ENCODE data around the gene MCMBP.
A peak's percentile ranks its signal among the peaks of the same experiment; 100 is the strongest.
"Not testable (repeated sequence)": the region's sequence is repeated elsewhere in the genome, so short reads cannot be mapped to it uniquely, and the experiment has no call there.

The MCMBP gene

GRCh38 chr10:119892188-119893065 lies 19.8 kb upstream of the MCMBP start, which contains the start of gene SEC23IP:
TSS of gene SEC23IP (plus strand) at chr10:119892730. CDS start at chr10:119892783, 53 bp downstream.
- Histone ChIP-seq H4K20me1 (ENCODE audit: insufficient read depth) (no peaks in the 10 kb centered on the region), H3K27ac (peak within 1 kb of the TSS; percentile 59), H3K79me2 (ENCODE audit: insufficient read depth, low read depth) (peaks cover 45% of the 10 kb centered on the region), H3K4me1 (ENCODE audit: low read depth, poor library complexity, severe bottlenecking) (peaks cover 45% of the 10 kb centered on the region), H3K4me2 (peak within 1 kb of the TSS; percentile 74), H3K4me3 (IDR thresholded peaks at IDR 0.05; ENCODE audit: insufficient read depth, low read depth, low read length) (no peak within 1 kb of the TSS), H3K36me3 (ENCODE audit: insufficient read depth) (no peaks in the 10 kb centered on the region), H2AFZ (ENCODE audit: low read depth) (peak within 1 kb of the TSS; percentile 63), H3K9ac (peak within 1 kb of the TSS; percentile 77; the same call in 1 of the 2 replicates), H3K27me3 (ENCODE audit: insufficient read depth, low read depth) (no peaks in the 10 kb centered on the region)
- no peak for TF ChIP-seq CTCF (conservative IDR thresholded peaks at IDR 0.05; ENCODE audit: low read depth, low read length)

GRCh38 chr10:119891849-119892187 lies 19.2 kb upstream of the MCMBP start:
- Histone ChIP-seq H3K9ac (peak overlapping the region; percentile 77; the same call in 1 of the 2 replicates), H2AFZ (ENCODE audit: low read depth) (peak overlapping the region; percentile 63), H3K4me2 (peak overlapping the region; percentile 74), H3K4me1 (ENCODE audit: low read depth, poor library complexity, severe bottlenecking) (peaks cover 39% of the 10 kb centered on the region), H3K79me2 (ENCODE audit: insufficient read depth, low read depth) (peaks cover 39% of the 10 kb centered on the region)
- not testable (repeated sequence) for H3K27me3 ChIP-seq (ENCODE audit: insufficient read depth, low read depth); H3K4me3 ChIP-seq (IDR thresholded peaks at IDR 0.05; ENCODE audit: insufficient read depth, low read depth, low read length); H3K36me3 ChIP-seq (ENCODE audit: insufficient read depth); H3K27ac ChIP-seq; H4K20me1 ChIP-seq (ENCODE audit: insufficient read depth)

GRCh38 chr10:119890307-119890706 lies 17.7 kb upstream of the MCMBP start:
- H3K4me2 ChIP-seq; H4K20me1 ChIP-seq (ENCODE audit: insufficient read depth); H3K4me3 ChIP-seq (IDR thresholded peaks at IDR 0.05; ENCODE audit: insufficient read depth, low read depth, low read length); H3K36me3 ChIP-seq (ENCODE audit: insufficient read depth); H3K27ac ChIP-seq; H3K9ac ChIP-seq; H2AFZ ChIP-seq (ENCODE audit: low read depth); H3K27me3 ChIP-seq (ENCODE audit: insufficient read depth, low read depth): not testable (repeated sequence)
- peaks cover 31% of the 10 kb centered on the region for H3K79me2 ChIP-seq (ENCODE audit: insufficient read depth, low read depth)
- peaks cover 24% of the 10 kb centered on the region for H3K4me1 ChIP-seq (ENCODE audit: low read depth, poor library complexity, severe bottlenecking)

- H3K27ac ChIP-seq; H3K36me3 ChIP-seq (ENCODE audit: insufficient read depth); H2AFZ ChIP-seq (ENCODE audit: low read depth); H4K20me1 ChIP-seq (ENCODE audit: insufficient read depth); H3K27me3 ChIP-seq (ENCODE audit: insufficient read depth, low read depth); H3K4me2 ChIP-seq; H3K4me3 ChIP-seq (IDR thresholded peaks at IDR 0.05; ENCODE audit: insufficient read depth, low read depth, low read length); H3K9ac ChIP-seq: not testable (repeated sequence)
- Histone ChIP-seq H3K79me2 (ENCODE audit: insufficient read depth, low read depth) (peaks cover 20% of the 10 kb centered on the region), H3K4me1 (ENCODE audit: low read depth, poor library complexity, severe bottlenecking) (peaks cover 13% of the 10 kb centered on the region)
These were observed 16.6 kb upstream of the MCMBP start for GRCh38 chr10:119889201-119889600.

- H2AFZ ChIP-seq (ENCODE audit: low read depth); H3K4me1 ChIP-seq (ENCODE audit: low read depth, poor library complexity, severe bottlenecking); H3K27ac ChIP-seq; H4K20me1 ChIP-seq (ENCODE audit: insufficient read depth); H3K36me3 ChIP-seq (ENCODE audit: insufficient read depth); H3K27me3 ChIP-seq (ENCODE audit: insufficient read depth, low read depth); H3K4me2 ChIP-seq; H3K4me3 ChIP-seq (IDR thresholded peaks at IDR 0.05; ENCODE audit: insufficient read depth, low read depth, low read length); H3K9ac ChIP-seq: not testable (repeated sequence)
- peaks cover 15% of the 10 kb centered on the region for H3K79me2 ChIP-seq (ENCODE audit: insufficient read depth, low read depth)
These were observed 16.1 kb upstream of the MCMBP start for GRCh38 chr10:119888715-119889114.

- H2AFZ ChIP-seq (ENCODE audit: low read depth), result not testable (repeated sequence)
These were observed 13.4 kb upstream of the MCMBP start for GRCh38 chr10:119886070-119886469.

GRCh38 chr10:119883901-119884611 lies 11.4 kb upstream of the MCMBP start:
- H2AFZ ChIP-seq (ENCODE audit: low read depth); H3K4me2 ChIP-seq; H3K36me3 ChIP-seq (ENCODE audit: insufficient read depth); H4K20me1 ChIP-seq (ENCODE audit: insufficient read depth); H3K4me3 ChIP-seq (IDR thresholded peaks at IDR 0.05; ENCODE audit: insufficient read depth, low read depth, low read length); H3K27ac ChIP-seq; H3K79me2 ChIP-seq (ENCODE audit: insufficient read depth, low read depth); H3K4me1 ChIP-seq (ENCODE audit: low read depth, poor library complexity, severe bottlenecking); H3K27me3 ChIP-seq (ENCODE audit: insufficient read depth, low read depth); H3K9ac ChIP-seq: not testable (repeated sequence)

More at GRCh38 chr10:119886070-119886469, 13.4 kb upstream of the MCMBP start:
- not testable (repeated sequence) for H3K27ac ChIP-seq; H3K4me1 ChIP-seq (ENCODE audit: low read depth, poor library complexity, severe bottlenecking); H3K79me2 ChIP-seq (ENCODE audit: insufficient read depth, low read depth); H3K4me3 ChIP-seq (IDR thresholded peaks at IDR 0.05; ENCODE audit: insufficient read depth, low read depth, low read length); H3K4me2 ChIP-seq; H4K20me1 ChIP-seq (ENCODE audit: insufficient read depth); H3K9ac ChIP-seq; H3K27me3 ChIP-seq (ENCODE audit: insufficient read depth, low read depth); H3K36me3 ChIP-seq (ENCODE audit: insufficient read depth)

Measured in KMS-11 (cell line).